Karpas-422 (cell line): ENCODE data around the gene SLC49A4. TPM values are rescaled to one million over a fixed set of nuclear protein-coding genes. Genes with fewer than 3 reads are reported as not detected.

Source experiments
- DNase-seq: peaks from one replicate; pipeline ENCODE4 v3.0.0-alpha.2; 2015
- H2AFZ ChIP-seq: fragments of 200-600 bp; sonication (generic); 2 replicates; pipeline ENCODE4 v1.6.1; 2014; ENCODE audit warnings: antibody characterized with exemption, low read length, mixed read lengths
- H3K27ac ChIP-seq: fragments of 200-600 bp; sonication (generic); 2 replicates; pipeline ENCODE4 v1.5.1; 2014; ENCODE audit warnings: mild to moderate bottlenecking, low read length, moderate library complexity
- H3K27me3 ChIP-seq: fragments of 200-600 bp; sonication (generic); 2 replicates; pipeline ENCODE4 v1.6.1; 2014; ENCODE audit warnings: low read length, mixed read lengths
- H3K36me3 ChIP-seq: fragments of 200-600 bp; sonication (generic); 2 replicates; pipeline ENCODE4 v1.6.1; 2014; ENCODE audit warnings: low read length, mixed read lengths; ENCODE audit not compliant: insufficient read depth
- H3K4me1 ChIP-seq: fragments of 200-600 bp; sonication (generic); 2 replicates; pipeline ENCODE4 v1.6.1; 2014; ENCODE audit warnings: mild to moderate bottlenecking, low read length, mixed read lengths
- H3K4me2 ChIP-seq: fragments of 200-600 bp; sonication (generic); 2 replicates; pipeline ENCODE4 v1.6.1; 2014; ENCODE audit warnings: low read length, low read depth, mild to moderate bottlenecking; ENCODE audit not compliant: poor library complexity, severe bottlenecking
- H3K4me3 ChIP-seq: fragments of 200-600 bp; sonication (generic); 2 replicates; pipeline ENCODE4 v1.5.1; 2014; ENCODE audit warnings: mild to moderate bottlenecking, antibody characterized with exemption, low read length, mixed read lengths
- H3K79me2 ChIP-seq: fragments of 200-600 bp; sonication (generic); 2 replicates; pipeline ENCODE4 v1.6.1; 2014; ENCODE audit warnings: mild to moderate bottlenecking, low read length, mixed read lengths
- H3K9ac ChIP-seq: fragments of 200-600 bp; sonication (generic); 2 replicates; pipeline ENCODE4 v1.6.0; 2014; ENCODE audit warnings: low read length
- H3K9me2 ChIP-seq: fragments of 200-600 bp; sonication (generic), shearing (Covaris generic); replicated peaks from 2 replicates; pipeline ENCODE4 v1.6.0; 2014; ENCODE audit warnings: mild to moderate bottlenecking, low read length, moderate library complexity; ENCODE audit not compliant: insufficient read depth
- H3K9me3 ChIP-seq: fragments of 300-700, 200-600 bp; sonication (generic); 2 replicates; pipeline ENCODE4 v1.6.1; 2014; ENCODE audit warnings: low read length, mixed read lengths
- H4K20me1 ChIP-seq: fragments of 200-600 bp; sonication (generic); 2 replicates; pipeline ENCODE4 v1.6.1; 2014; ENCODE audit warnings: mild to moderate bottlenecking, antibody characterized with exemption, low read length, low read depth; ENCODE audit not compliant: insufficient read depth
- total RNA-seq: library from RNA; depleted of rRNA; stranded (reverse); fragments of >200 nt; shearing (Covaris generic); gene quantifications from 2 replicates; pipeline ENCODE4 v1.2.3, GENCODE V29; 2014; ENCODE audit warnings: low replicate concordance

SLC49A4 gene
- total RNA-seq, 1 experiment from 2014 or later = 6.4 TPM

GRCh38 chr3:122919291-122919610, 124.4 kb downstream of the SLC49A4 start:
- Histone ChIP-seq H3K9me2 (no peaks in the 10 kb centered on the region), H3K27ac (no peak overlapping the region), H3K4me3 (no peak overlapping the region), H3K4me2 (no peak overlapping the region), H3K9me3 (no peaks in the 10 kb centered on the region), H3K27me3 (no peaks in the 10 kb centered on the region), H3K9ac (no peak overlapping the region), H4K20me1 (no peaks in the 10 kb centered on the region), H3K79me2 (no peaks in the 10 kb centered on the region), H2AFZ (no peak overlapping the region), H3K4me1 (no peaks in the 10 kb centered on the region), H3K36me3 (no peaks in the 10 kb centered on the region)
- DNase-seq = no peak

GRCh38 chr3:122920986-122921385, 126.1 kb downstream of the SLC49A4 start:
- Histone ChIP-seq H3K9me2 (no peaks in the 10 kb centered on the region), H3K9me3 (no peaks in the 10 kb centered on the region), H3K4me2 (no peak overlapping the region), H3K4me1 (no peaks in the 10 kb centered on the region), H2AFZ (no peak overlapping the region), H3K27me3 (no peaks in the 10 kb centered on the region), H4K20me1 (no peaks in the 10 kb centered on the region), H3K79me2 (no peaks in the 10 kb centered on the region), H3K4me3 (no peak overlapping the region), H3K36me3 (no peaks in the 10 kb centered on the region), H3K27ac (no peak overlapping the region), H3K9ac (no peak overlapping the region)
- no peak for DNase-seq

- no peaks in the 10 kb centered on the region for H3K27me3 ChIP-seq
- H3K4me3 ChIP-seq = no peak overlapping the region
- no peak overlapping the region for H2AFZ ChIP-seq
- no peak for DNase-seq
- no peaks in the 10 kb centered on the region for H3K9me3 ChIP-seq
- H3K4me2 ChIP-seq = no peak overlapping the region
- no peaks in the 10 kb centered on the region for H3K9me2 ChIP-seq
- H3K36me3 ChIP-seq = no peaks in the 10 kb centered on the region
- H3K79me2 ChIP-seq = no peaks in the 10 kb centered on the region
- H3K27ac ChIP-seq = no peak overlapping the region
- no peaks in the 10 kb centered on the region for H3K4me1 ChIP-seq
- H3K9ac ChIP-seq = no peak overlapping the region
- no peaks in the 10 kb centered on the region for H4K20me1 ChIP-seq
Measured at GRCh38 chr3:122921791-122922651, 127.2 kb downstream of the SLC49A4 start.

- Histone ChIP-seq H3K4me3 (no peak overlapping the region), H3K27ac (no peak overlapping the region), H3K9me3 (no peaks in the 10 kb centered on the region), H3K27me3 (no peaks in the 10 kb centered on the region), H3K36me3 (no peaks in the 10 kb centered on the region), H3K9ac (no peak overlapping the region), H3K79me2 (no peaks in the 10 kb centered on the region), H4K20me1 (no peaks in the 10 kb centered on the region), H3K9me2 (no peaks in the 10 kb centered on the region), H3K4me2 (no peak overlapping the region), H2AFZ (no peak overlapping the region), H3K4me1 (no peaks in the 10 kb centered on the region)
- no peak for DNase-seq
Measured at GRCh38 chr3:122923611-122924010, 128.7 kb downstream of the SLC49A4 start.

GRCh38 chr3:122924056-122924455, 129.2 kb downstream of the SLC49A4 start:
- H3K27ac ChIP-seq = no peak overlapping the region
- H3K4me1 ChIP-seq = no peaks in the 10 kb centered on the region
- H3K4me3 ChIP-seq = no peak overlapping the region
- H3K79me2 ChIP-seq = no peaks in the 10 kb centered on the region
- H3K36me3 ChIP-seq = no peaks in the 10 kb centered on the region
- no peak for DNase-seq
- H4K20me1 ChIP-seq = no peaks in the 10 kb centered on the region
- H3K9ac ChIP-seq = no peak overlapping the region
- H3K9me2 ChIP-seq = no peaks in the 10 kb centered on the region
- no peaks in the 10 kb centered on the region for H3K27me3 ChIP-seq
- no peaks in the 10 kb centered on the region for H3K9me3 ChIP-seq
- no peak overlapping the region for H2AFZ ChIP-seq
- H3K4me2 ChIP-seq = no peak overlapping the region

GRCh38 chr3:122925756-122926155, 130.9 kb downstream of the SLC49A4 start:
- no peaks in the 10 kb centered on the region for H3K79me2 ChIP-seq
- H3K4me1 ChIP-seq = no peaks in the 10 kb centered on the region
- no peaks in the 10 kb centered on the region for H3K9me3 ChIP-seq
- no peak overlapping the region for H2AFZ ChIP-seq
- H3K4me3 ChIP-seq = no peak overlapping the region
- H3K27ac ChIP-seq = no peak overlapping the region
- H3K9ac ChIP-seq = no peak overlapping the region
- H3K36me3 ChIP-seq = no peaks in the 10 kb centered on the region
- no peaks in the 10 kb centered on the region for H3K27me3 ChIP-seq
- no peaks in the 10 kb centered on the region for H3K9me2 ChIP-seq
- H3K4me2 ChIP-seq = no peak overlapping the region
- DNase-seq = no peak
- H4K20me1 ChIP-seq = no peaks in the 10 kb centered on the region

- H3K9me2 ChIP-seq = no peaks in the 10 kb centered on the region
- H3K36me3 ChIP-seq = no peaks in the 10 kb centered on the region
- H3K4me1 ChIP-seq = no peaks in the 10 kb centered on the region
- H2AFZ ChIP-seq = no peak overlapping the region
- no peak overlapping the region for H3K4me3 ChIP-seq
- H3K9ac ChIP-seq = no peak overlapping the region
- no peaks in the 10 kb centered on the region for H4K20me1 ChIP-seq
- no peak overlapping the region for H3K4me2 ChIP-seq
- no peaks in the 10 kb centered on the region for H3K79me2 ChIP-seq
- H3K27me3 ChIP-seq = no peaks in the 10 kb centered on the region
- DNase-seq = no peak
- H3K27ac ChIP-seq = no peak overlapping the region
- no peaks in the 10 kb centered on the region for H3K9me3 ChIP-seq
Measured at GRCh38 chr3:122926322-122926721, 131.5 kb downstream of the SLC49A4 start.

GRCh38 chr3:122926811-122927210, 131.9 kb downstream of the SLC49A4 start:
- Histone ChIP-seq H3K9me2 (no peaks in the 10 kb centered on the region), H3K9me3 (no peaks in the 10 kb centered on the region), H3K27ac (no peak overlapping the region), H4K20me1 (no peaks in the 10 kb centered on the region), H3K79me2 (no peaks in the 10 kb centered on the region), H2AFZ (no peak overlapping the region), H3K9ac (no peak overlapping the region), H3K4me3 (no peak overlapping the region), H3K36me3 (no peaks in the 10 kb centered on the region), H3K4me1 (no peaks in the 10 kb centered on the region), H3K4me2 (no peak overlapping the region), H3K27me3 (no peaks in the 10 kb centered on the region)
- no peak for DNase-seq
